ENCODE measurements around the gene NKAIN1. TPM values are rescaled to one million over a fixed set of nuclear protein-coding genes. Genes with fewer than 3 reads are reported as not detected.
A peak's percentile ranks its signal among the peaks of the same experiment; 100 is the strongest.

The NKAIN1 gene
- total RNA-seq, 6 donors from 2014 or later = 0.13 to 0.31 TPM; not detected in 4

DNA sequence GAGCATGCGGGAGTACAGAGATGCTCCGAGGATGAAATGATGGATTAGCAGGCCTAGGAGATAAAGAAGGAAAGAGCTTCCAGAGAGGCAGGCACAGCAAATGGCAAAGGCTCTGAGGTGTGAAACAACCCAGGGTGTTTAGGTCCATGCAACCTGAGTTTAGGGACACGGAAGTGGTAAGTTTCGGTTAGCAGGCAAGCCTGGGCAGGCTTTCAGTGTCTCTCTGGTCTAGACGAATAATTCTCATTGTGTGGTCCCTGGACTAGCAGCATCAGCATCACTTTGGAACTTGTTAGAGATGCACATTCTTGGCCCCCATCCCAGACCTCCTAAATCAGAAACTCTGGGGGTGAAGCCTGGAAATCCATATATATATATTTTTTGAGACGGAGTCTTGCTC is 18.6 kb downstream of the NKAIN1 start:
- TF ChIP-seq EP300 (IDR thresholded peaks at IDR 0.05) (no peak), POLR2AphosphoS5 (IDR thresholded peaks at IDR 0.05) (no peak), POLR2A (IDR thresholded peaks at IDR 0.05) (no peak)
- TF ChIP-seq, protein P1, sequence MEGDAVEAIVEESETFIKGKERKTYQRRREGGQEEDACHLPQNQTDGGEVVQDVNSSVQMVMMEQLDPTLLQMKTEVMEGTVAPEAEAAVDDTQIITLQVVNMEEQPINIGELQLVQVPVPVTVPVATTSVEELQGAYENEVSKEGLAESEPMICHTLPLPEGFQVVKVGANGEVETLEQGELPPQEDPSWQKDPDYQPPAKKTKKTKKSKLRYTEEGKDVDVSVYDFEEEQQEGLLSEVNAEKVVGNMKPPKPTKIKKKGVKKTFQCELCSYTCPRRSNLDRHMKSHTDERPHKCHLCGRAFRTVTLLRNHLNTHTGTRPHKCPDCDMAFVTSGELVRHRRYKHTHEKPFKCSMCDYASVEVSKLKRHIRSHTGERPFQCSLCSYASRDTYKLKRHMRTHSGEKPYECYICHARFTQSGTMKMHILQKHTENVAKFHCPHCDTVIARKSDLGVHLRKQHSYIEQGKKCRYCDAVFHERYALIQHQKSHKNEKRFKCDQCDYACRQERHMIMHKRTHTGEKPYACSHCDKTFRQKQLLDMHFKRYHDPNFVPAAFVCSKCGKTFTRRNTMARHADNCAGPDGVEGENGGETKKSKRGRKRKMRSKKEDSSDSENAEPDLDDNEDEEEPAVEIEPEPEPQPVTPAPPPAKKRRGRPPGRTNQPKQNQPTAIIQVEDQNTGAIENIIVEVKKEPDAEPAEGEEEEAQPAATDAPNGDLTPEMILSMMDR (IDR thresholded peaks at IDR 0.05) = no peak
- 78 to 80% methylated on average over 6 of the region's 6 CpGs for WGBS, 2 donors
- ATAC-seq (ENCODE audit: low FRiP score in 2 of 2) = no peak

DNA sequence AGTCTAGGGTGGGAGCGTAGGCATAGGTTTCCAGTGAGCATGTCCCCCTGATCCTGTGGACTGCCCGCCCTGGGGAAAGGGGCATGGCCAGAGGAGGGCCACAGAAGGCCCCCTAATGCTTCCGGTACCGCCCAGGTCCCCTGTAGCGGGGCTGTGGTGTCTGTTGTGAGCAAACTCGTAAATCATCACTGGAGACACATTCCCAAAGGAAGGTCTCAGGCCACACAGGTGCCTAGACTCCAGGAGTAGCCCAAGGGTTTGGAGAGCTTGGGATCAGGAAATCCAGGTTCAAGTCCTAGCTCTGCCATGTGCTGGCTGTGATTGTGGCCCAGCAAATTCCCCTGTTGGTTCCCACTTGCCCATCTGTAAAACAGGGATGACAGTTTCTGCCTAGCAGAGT is 20.2 kb downstream of the NKAIN1 start:
- Histone ChIP-seq H3K27ac (no peak overlapping the region), H3K4me1 (peaks cover 0 to 8% (median 3%) of the 10 kb centered on the region in 4 donors), H3K27me3 (no peaks in the 10 kb centered on the region), H3K36me3 (no peaks in the 10 kb centered on the region), H3K9me3 (no peaks in the 10 kb centered on the region), H3K4me3 (no peak overlapping the region)
- ATAC-seq (ENCODE audit: low FRiP score in 2 of 2) (no peak), DNase-seq (no peak)
- TF ChIP-seq POLR2AphosphoS5 (IDR thresholded peaks at IDR 0.05) (no peak), POLR2A (IDR thresholded peaks at IDR 0.05) (no peak), EP300 (IDR thresholded peaks at IDR 0.05) (no peak)
- TF ChIP-seq, protein P1 (IDR thresholded peaks at IDR 0.05) = no peak
- 96 to 100% methylated on average over 1 to 6 of the region's 6 CpGs for WGBS, 2 donors

More for the DNA sequence above, 18.6 kb downstream of the NKAIN1 start:
- H3K27ac ChIP-seq = no peak overlapping the region
- no peaks in the 10 kb centered on the region for H3K27me3 ChIP-seq
- DNase-seq = no peak
- peaks cover 0 to 4% (median 2%) of the 10 kb centered on the region in 4 donors for H3K4me1 ChIP-seq
- H3K36me3 ChIP-seq = no peaks in the 10 kb centered on the region
- no peaks in the 10 kb centered on the region for H3K9me3 ChIP-seq
- H3K4me3 ChIP-seq = no peak overlapping the region

DNA sequence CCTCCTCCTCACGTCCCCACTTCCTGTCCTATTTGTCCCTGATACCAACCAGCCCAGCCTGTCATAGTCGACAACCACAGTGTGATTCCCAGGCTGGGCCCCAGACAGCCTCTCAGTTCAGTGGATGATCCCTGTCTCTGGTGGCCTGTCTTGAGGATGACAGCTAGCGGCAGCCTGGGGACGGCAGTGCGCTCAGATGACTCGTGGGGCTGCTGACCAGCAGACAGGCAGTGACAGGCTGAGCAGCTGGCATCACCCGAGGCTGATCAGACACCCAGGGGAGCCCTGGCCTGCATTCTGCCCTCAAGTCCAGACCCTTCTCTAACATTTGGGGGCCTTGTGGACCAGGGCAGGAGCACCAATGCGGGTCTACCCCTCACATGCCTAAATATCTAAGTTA is 21.0 kb downstream of the NKAIN1 start:
- TF ChIP-seq, protein P1 (IDR thresholded peaks at IDR 0.05) = no peak
- TF ChIP-seq POLR2A (IDR thresholded peaks at IDR 0.05) = no peak
- no peak for TF ChIP-seq EP300 (IDR thresholded peaks at IDR 0.05)
- TF ChIP-seq POLR2AphosphoS5 (IDR thresholded peaks at IDR 0.05) = no peak
- H3K27ac ChIP-seq = no peak overlapping the region
- no peak overlapping the region for H3K4me3 ChIP-seq
- 79 to 88% methylated on average over 3 to 8 of the region's 8 CpGs for WGBS, 2 donors
- ATAC-seq (ENCODE audit: low FRiP score in 2 of 2) (no peak), DNase-seq (no peak)
- H3K4me1 ChIP-seq = peaks cover 0 to 8% (median 3%) of the 10 kb centered on the region in 4 donors
- no peaks in the 10 kb centered on the region for H3K27me3 ChIP-seq
- H3K9me3 ChIP-seq = no peaks in the 10 kb centered on the region
- H3K36me3 ChIP-seq = no peaks in the 10 kb centered on the region

DNA sequence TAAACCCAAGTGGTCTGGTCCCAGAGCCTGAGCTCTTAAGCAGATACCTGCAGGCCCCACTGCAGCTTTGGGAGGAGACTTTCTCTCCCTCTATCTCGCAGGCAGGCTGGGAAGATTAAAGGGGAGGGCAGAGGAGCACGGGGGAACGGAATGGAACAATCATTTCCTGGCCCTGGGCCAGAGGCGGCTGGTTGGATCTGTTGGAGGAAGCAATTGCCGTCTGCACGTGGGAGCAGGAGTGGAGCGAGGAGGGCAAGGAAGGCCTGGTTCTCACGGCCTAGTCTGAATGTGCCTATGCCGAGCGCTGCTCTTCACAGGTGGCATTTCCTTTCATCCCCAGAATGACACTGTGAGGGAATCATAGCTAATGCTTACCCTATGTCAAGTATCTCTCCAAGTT is 23.7 kb downstream of the NKAIN1 start:
- Histone ChIP-seq H3K27ac (no peak overlapping the region), H3K4me1 (peaks cover 0 to 8% (median 3%) of the 10 kb centered on the region in 4 donors), H3K27me3 (no peaks in the 10 kb centered on the region), H3K9me3 (no peaks in the 10 kb centered on the region), H3K4me3 (no peak overlapping the region), H3K36me3 (no peaks in the 10 kb centered on the region)
- 14% methylated on average over 3 to 10 of the region's 10 CpGs for WGBS, 2 donors
- no peak for TF ChIP-seq EP300 (IDR thresholded peaks at IDR 0.05)
- no peak for TF ChIP-seq POLR2AphosphoS5 (IDR thresholded peaks at IDR 0.05)
- no peak for TF ChIP-seq POLR2A (IDR thresholded peaks at IDR 0.05)
- TF ChIP-seq, protein P1 (IDR thresholded peaks at IDR 0.05) = no peak
- DNase-seq = peak in 1 of 2 donors; percentile 22
- no peak for ATAC-seq (ENCODE audit: low FRiP score in 2 of 2)

DNA sequence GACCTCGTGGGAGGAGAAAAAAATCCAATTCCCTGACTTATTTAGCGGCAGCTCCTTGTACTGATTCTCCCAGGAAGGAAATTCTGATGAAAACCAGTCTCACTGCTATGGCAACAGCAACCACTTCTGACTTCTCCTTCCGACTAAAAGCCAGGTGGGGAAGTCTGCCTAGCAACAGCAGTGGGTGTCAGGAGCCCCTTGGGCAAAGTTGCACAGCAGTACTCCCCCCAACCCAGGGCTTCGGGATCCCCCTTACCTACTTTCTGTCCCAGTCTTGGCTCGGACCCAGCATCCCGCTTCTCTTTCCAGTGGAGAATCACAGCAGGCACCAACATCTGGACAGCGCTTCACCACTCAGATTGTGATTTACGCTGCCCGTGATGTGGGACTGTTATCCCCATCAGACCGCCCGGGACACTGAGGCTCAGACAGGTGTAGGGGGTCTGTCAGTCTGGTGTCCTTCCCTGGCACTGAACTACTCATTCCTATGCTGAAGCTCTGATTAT is 24.6 kb downstream of the NKAIN1 start:
- TF ChIP-seq EP300 (IDR thresholded peaks at IDR 0.05) (no peak), POLR2AphosphoS5 (IDR thresholded peaks at IDR 0.05) (no peak), POLR2A (IDR thresholded peaks at IDR 0.05) (no peak)
- TF ChIP-seq, protein P1 (IDR thresholded peaks at IDR 0.05) = no peak
- 67 to 80% methylated on average over 9 to 11 of the region's 11 CpGs for WGBS, 2 donors
- Histone ChIP-seq H3K4me1 (peaks cover 0 to 8% (median 3%) of the 10 kb centered on the region in 4 donors), H3K27me3 (no peaks in the 10 kb centered on the region), H3K27ac (no peak overlapping the region), H3K4me3 (no peak overlapping the region), H3K36me3 (no peaks in the 10 kb centered on the region), H3K9me3 (no peaks in the 10 kb centered on the region)
- DNase-seq (no peak), ATAC-seq (ENCODE audit: low FRiP score in 2 of 2) (peak in 1 of 2 donors; percentile 24)
